ENCODE results near the gene HDGFL2. TPM values are rescaled to one million over a fixed set of nuclear protein-coding genes. Genes with fewer than 3 reads are reported as not detected.

The HDGFL2 gene
- total RNA-seq, 1 donor from 2014 or later: 43.8 TPM

- DNase-seq (ENCODE audit: low read depth): no peak
Measured at GRCh38 chr19:4550479-4551050, 78.5 kb downstream of the HDGFL2 start.

Small RNAs within 50 kb of the gene (microRNA-seq; reads per million reads assigned to microRNA genes)
- 0.48 reads per million for gene MIR4746

Other genes with a start within 250 kb of the HDGFL2 start
- 0.11 and 0.21 TPM in 2 replicates for gene EBI3, start 242.8 kb upstream of the HDGFL2 start, total RNA-seq
- gene YJU2, start 225.2 kb upstream of the HDGFL2 start, total RNA-seq: 13.3 and 17.2 TPM in 2 replicates
- 839 and 1,129 TPM in 2 replicates for gene SHD, start 193.0 kb upstream of the HDGFL2 start, total RNA-seq
- gene TMIGD2, start 169.9 kb upstream of the HDGFL2 start, total RNA-seq: 0.57 TPM in 1 of 2 replicates, not detected in the other
- gene FSD1, start 167.7 kb upstream of the HDGFL2 start, total RNA-seq: 2.3 and 2.6 TPM in 2 replicates
- 3.1 and 4.5 TPM in 2 replicates for gene STAP2, start 133.5 kb upstream of the HDGFL2 start, total RNA-seq
- gene MPND, start 128.7 kb upstream of the HDGFL2 start, total RNA-seq: 2.2 and 2.7 TPM in 2 replicates
- gene SH3GL1, start 71.8 kb upstream of the HDGFL2 start, total RNA-seq: 179 and 258 TPM in 2 replicates
- gene CHAF1A, start 69.7 kb upstream of the HDGFL2 start, total RNA-seq: 3.1 TPM in 2 replicates
- gene UBXN6, start 14.5 kb upstream of the HDGFL2 start, total RNA-seq: 85.4 and 119 TPM in 2 replicates
- 0.32 and 0.42 TPM in 2 replicates for gene PLIN4, start 46.2 kb downstream of the HDGFL2 start, total RNA-seq
- not detected in 2 replicates for gene PLIN5, start 62.9 kb downstream of the HDGFL2 start, total RNA-seq
- 0.05 TPM in 1 of 2 replicates, not detected in the other for gene LRG1, start 67.7 kb downstream of the HDGFL2 start, total RNA-seq
- 373 and 483 TPM in 2 replicates for gene SEMA6B, start 87.4 kb downstream of the HDGFL2 start, total RNA-seq
- gene TNFAIP8L1, start 167.2 kb downstream of the HDGFL2 start, total RNA-seq: 3.7 and 7.5 TPM in 2 replicates
- 64.6 and 65.2 TPM in 2 replicates for gene MYDGF, start 198.0 kb downstream of the HDGFL2 start, total RNA-seq